MCF 10A (cell line): ENCODE measurements around the gene GPRASP1. TPM values are rescaled to one million over a fixed set of nuclear protein-coding genes. Genes with fewer than 3 reads are reported as not detected.
A peak's percentile ranks its signal among the peaks of the same experiment; 100 is the strongest.

Experiments
- Bru-seq: library from RNA; stranded (reverse); fragments of 400-500 nt; gene quantifications from one replicate; lab custom pipeline; 2021; lab: Mats Ljungman, UMichigan
- BruChase-seq, 2 experiments: library from RNA; stranded (reverse); fragments of 400-500 nt; gene quantifications; one replicate each; lab custom pipeline; 2021; lab: Mats Ljungman, UMichigan
- BruUV-seq: library from RNA; stranded (reverse); fragments of 400-500 nt; replicated peaks from 2 replicates; lab custom pipeline; 2021; lab: Mats Ljungman, UMichigan
- CTCF ChIA-PET: fragments of 300-600 bp; sonication (Branson Sonifier 250); formaldehyde crosslinking; extraction: SDS; loops from one replicate; lab custom pipeline; 2021; ENCODE audit warnings: antibody characterized with exemption, inconsistent platforms; lab: Yijun Ruan, JAX
- POLR2A ChIA-PET: fragments of 300-600, 350-650 bp; sonication (Branson Sonifier 250); formaldehyde crosslinking; extraction: SDS; loops from one replicate; lab custom pipeline; 2020; ENCODE audit warnings: antibody characterized with exemption, inconsistent platforms; lab: Yijun Ruan, JAX
- DNase-seq: peaks from one replicate; pipeline ENCODE4 v3.0.0-alpha.2; 2018; ENCODE audit not compliant: unreplicated experiment
- H3K27ac Mint-ChIP-seq: one replicate; pipeline ENCODE4 v1.8.0; 2022; ENCODE audit warnings: mild to moderate bottlenecking, low read depth, mixed read lengths; ENCODE audit not compliant: unreplicated experiment
- H3K27me3 Mint-ChIP-seq: one replicate; pipeline ENCODE4 v1.8.0; 2022; ENCODE audit warnings: mixed read lengths; ENCODE audit not compliant: insufficient read depth, unreplicated experiment
- H3K36me3 Mint-ChIP-seq: one replicate; pipeline ENCODE4 v1.8.0; 2022; ENCODE audit warnings: mild to moderate bottlenecking, moderate library complexity, mixed read lengths; ENCODE audit not compliant: insufficient read depth, unreplicated experiment
- H3K4me1 Mint-ChIP-seq: one replicate; pipeline ENCODE4 v1.8.0; 2022; ENCODE audit warnings: mixed read lengths; ENCODE audit not compliant: insufficient read depth, unreplicated experiment
- H3K4me3 Mint-ChIP-seq: one replicate; pipeline ENCODE4 v1.8.0; 2022; ENCODE audit warnings: mild to moderate bottlenecking, moderate library complexity, mixed read lengths; ENCODE audit not compliant: unreplicated experiment
- H3K9me3 Mint-ChIP-seq: one replicate; pipeline ENCODE4 v1.8.0; 2022; ENCODE audit warnings: mixed read lengths; ENCODE audit not compliant: unreplicated experiment
- intact Hi-C: fragments of 100-400 bp; cut with micrococcal nuclease; formaldehyde crosslinking; loops from 2 replicates; pipeline ENCODE4 v1.14.1; 2022
- long read RNA-seq: library from polyadenylated mRNA; stranded (forward); transcript quantifications from one replicate; pipeline ENCODE4 v2.0.0, GENCODE V29; 2022
- total RNA-seq: library from RNA; stranded (reverse); gene quantifications from 2 replicates; pipeline ENCODE4 v1.2.3, GENCODE V29; 2022
- TF ChIP-seq, protein P1 (sequence below): fragments of 200-600 bp; IDR thresholded peaks from one replicate; pipeline ENCODE4 v1.8.0; 2022; ENCODE audit warnings: antibody characterized with exemption, mild to moderate bottlenecking; ENCODE audit not compliant: unreplicated experiment

The GPRASP1 gene, protein sequence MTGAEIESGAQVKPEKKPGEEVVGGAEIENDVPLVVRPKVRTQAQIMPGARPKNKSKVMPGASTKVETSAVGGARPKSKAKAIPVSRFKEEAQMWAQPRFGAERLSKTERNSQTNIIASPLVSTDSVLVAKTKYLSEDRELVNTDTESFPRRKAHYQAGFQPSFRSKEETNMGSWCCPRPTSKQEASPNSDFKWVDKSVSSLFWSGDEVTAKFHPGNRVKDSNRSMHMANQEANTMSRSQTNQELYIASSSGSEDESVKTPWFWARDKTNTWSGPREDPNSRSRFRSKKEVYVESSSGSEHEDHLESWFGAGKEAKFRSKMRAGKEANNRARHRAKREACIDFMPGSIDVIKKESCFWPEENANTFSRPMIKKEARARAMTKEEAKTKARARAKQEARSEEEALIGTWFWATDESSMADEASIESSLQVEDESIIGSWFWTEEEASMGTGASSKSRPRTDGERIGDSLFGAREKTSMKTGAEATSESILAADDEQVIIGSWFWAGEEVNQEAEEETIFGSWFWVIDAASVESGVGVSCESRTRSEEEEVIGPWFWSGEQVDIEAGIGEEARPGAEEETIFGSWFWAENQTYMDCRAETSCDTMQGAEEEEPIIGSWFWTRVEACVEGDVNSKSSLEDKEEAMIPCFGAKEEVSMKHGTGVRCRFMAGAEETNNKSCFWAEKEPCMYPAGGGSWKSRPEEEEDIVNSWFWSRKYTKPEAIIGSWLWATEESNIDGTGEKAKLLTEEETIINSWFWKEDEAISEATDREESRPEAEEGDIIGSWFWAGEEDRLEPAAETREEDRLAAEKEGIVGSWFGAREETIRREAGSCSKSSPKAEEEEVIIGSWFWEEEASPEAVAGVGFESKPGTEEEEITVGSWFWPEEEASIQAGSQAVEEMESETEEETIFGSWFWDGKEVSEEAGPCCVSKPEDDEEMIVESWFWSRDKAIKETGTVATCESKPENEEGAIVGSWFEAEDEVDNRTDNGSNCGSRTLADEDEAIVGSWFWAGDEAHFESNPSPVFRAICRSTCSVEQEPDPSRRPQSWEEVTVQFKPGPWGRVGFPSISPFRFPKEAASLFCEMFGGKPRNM (N-terminal part only)
- 1.2 and 2.0 TPM in 2 replicates for total RNA-seq
- percentile 56 among the genes with signal in this experiment for Bru-seq, nascent RNA
- BruChase-seq, experiment 1, labeled RNA remaining after a 6-hour chase, result percentile 81 among the genes with signal in this experiment
- percentile 77 among the genes with signal in this experiment for BruChase-seq, experiment 2, labeled RNA remaining after a 2-hour chase
- long read RNA-seq, result 0 reads

DNA sequence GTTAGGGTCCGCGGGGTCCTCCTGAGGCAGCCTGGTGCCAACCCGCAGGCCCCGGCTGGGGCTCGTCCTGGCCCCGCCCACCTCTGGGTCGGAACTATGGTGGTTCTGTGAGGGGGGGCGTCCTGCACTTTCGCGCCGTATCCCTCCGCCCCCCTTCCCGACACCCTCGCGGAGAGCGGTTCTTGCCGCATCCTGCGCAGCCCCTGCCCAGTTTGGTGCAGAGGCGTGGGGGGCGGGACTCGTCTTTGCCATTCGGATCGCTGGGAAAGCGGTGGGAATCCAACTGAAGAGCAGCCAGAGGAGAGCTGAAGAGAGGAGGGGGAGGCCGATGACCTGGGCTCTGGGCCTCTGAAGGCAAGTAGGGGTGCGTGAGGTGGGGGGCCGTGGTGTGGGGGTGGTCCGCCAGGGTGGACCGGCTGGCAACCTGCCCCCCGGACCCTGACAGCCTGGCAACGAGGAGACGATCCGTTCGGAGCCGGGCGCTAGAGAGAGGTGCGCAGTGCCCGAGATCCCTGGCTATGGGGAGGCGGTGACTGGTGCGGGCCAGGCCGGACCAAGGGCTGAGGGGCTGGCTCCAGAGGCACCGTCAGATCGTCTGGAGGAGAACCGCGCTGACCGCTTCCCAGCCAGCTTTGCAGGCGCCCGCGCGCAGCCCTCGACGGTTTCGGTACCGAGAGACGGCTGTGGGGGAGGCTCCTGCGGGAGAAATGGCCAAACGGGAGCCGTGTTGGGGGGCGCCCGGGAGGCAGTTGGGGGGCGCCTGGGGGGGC lies at the start of gene GPRASP1:
GPRASP1 (plus strand) TSS at position 242 of the 770 bp plus-strand sequence. CDS start 2,431 bp downstream, outside the sequence.
- Mint-ChIP-seq H3K9me3 (peaks cover 17% of the 10 kb centered on the region), H3K36me3 (no peaks in the 10 kb centered on the region), H3K27me3 (peaks cover 9% of the 10 kb centered on the region), H3K4me1 (no peaks in the 10 kb centered on the region), H3K4me3 (no peak within 1 kb of the TSS), H3K27ac (no peak within 1 kb of the TSS)
- intact Hi-C loops, result no loop called here
- CTCF ChIA-PET, result no interaction called here
- DNase-seq, result no peak
- POLR2A ChIA-PET, result no interaction called here
- no TSS peak for BruUV-seq
- TF ChIP-seq, protein P1, sequence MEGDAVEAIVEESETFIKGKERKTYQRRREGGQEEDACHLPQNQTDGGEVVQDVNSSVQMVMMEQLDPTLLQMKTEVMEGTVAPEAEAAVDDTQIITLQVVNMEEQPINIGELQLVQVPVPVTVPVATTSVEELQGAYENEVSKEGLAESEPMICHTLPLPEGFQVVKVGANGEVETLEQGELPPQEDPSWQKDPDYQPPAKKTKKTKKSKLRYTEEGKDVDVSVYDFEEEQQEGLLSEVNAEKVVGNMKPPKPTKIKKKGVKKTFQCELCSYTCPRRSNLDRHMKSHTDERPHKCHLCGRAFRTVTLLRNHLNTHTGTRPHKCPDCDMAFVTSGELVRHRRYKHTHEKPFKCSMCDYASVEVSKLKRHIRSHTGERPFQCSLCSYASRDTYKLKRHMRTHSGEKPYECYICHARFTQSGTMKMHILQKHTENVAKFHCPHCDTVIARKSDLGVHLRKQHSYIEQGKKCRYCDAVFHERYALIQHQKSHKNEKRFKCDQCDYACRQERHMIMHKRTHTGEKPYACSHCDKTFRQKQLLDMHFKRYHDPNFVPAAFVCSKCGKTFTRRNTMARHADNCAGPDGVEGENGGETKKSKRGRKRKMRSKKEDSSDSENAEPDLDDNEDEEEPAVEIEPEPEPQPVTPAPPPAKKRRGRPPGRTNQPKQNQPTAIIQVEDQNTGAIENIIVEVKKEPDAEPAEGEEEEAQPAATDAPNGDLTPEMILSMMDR, result no peak

DNA sequence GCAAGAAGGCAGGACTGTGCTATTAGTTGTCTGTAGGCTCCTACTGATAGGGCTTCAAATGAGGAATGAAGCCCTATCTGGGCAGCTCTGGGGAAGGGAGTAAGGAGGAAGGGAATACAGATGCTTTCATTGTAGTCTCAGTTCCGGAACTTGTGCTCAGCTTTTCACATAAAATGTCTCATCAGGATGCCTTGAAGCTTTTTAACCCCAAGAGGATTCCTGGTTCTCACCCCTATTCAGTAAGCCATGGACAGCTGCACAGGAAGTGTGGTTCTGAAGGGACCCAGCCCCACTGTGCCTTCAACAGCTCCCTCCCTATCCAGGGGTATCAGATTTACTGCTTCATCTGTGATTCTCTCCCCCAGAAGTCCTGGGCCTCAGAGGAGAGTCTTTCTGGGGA lies 47.0 kb upstream of the GPRASP1 start:
- no TSS peak for BruUV-seq

DNA sequence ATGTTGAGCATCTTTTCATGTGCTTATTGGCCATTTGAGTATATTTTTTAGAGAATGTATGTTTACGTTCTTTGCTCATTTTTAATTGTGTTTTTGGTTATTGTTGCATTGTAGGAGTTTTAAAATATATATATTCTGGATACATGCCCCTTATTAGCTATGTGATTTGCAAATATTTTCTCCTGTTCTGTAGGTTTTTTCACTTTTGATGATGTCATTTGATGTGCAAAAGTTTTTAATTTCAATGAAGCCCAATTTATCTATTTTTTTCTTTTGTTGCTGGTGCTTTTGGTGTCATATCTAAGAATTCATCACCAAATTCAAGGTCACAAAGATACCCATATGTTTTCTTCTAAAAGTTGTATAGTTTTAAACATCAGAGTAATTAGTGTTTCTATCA lies 45.2 kb upstream of the GPRASP1 start:
- Mint-ChIP-seq H3K4me1 (peaks cover 4% of the 10 kb centered on the region), H3K9me3 (no peaks in the 10 kb centered on the region), H3K27ac (no peak overlapping the region), H3K36me3 (peaks cover 6% of the 10 kb centered on the region), H3K27me3 (peaks cover 28% of the 10 kb centered on the region), H3K4me3 (no peak overlapping the region)
- intact Hi-C loops, result no loop called here
- no TSS peak for BruUV-seq
- TF ChIP-seq, protein P1, result no peak
- DNase-seq, result no peak
- CTCF ChIA-PET, result no interaction called here
- POLR2A ChIA-PET, result no interaction called here

More for the DNA sequence above, 47.0 kb upstream of the GPRASP1 start:
- H3K4me3 Mint-ChIP-seq, result no peak overlapping the region
- intact Hi-C loops, result no loop called here
- no peaks in the 10 kb centered on the region for H3K9me3 Mint-ChIP-seq
- H3K27me3 Mint-ChIP-seq, result peaks cover 11% of the 10 kb centered on the region
- H3K27ac Mint-ChIP-seq, result no peak overlapping the region
- H3K4me1 Mint-ChIP-seq, result peaks cover 4% of the 10 kb centered on the region
- DNase-seq, result no peak
- POLR2A ChIA-PET, result no interaction called here
- CTCF ChIA-PET, result interaction anchor here (0.6 kb wide), 1 partner anchor 1274 kb away, joined by 3 read pairs; no protein-coding TSS in a partner anchor
- TF ChIP-seq, protein P1, result no peak
- peaks cover 6% of the 10 kb centered on the region for H3K36me3 Mint-ChIP-seq
